Mucosa of stomach (tissue), 1 donor: ENCODE data around the gene MRPL18.
"Not testable (repeated sequence)": the region's sequence is repeated elsewhere in the genome, so short reads cannot be mapped to it uniquely, and the experiment has no call there.

Experiments used
- H3K27me3 ChIP-seq: one replicate; pipeline ENCODE4 v1.7.0; 2013; ENCODE audit warnings: mild to moderate bottlenecking, low read length; ENCODE audit not compliant: control insufficient read depth, insufficient read depth
- H3K36me3 ChIP-seq: one replicate; pipeline ENCODE4 v1.7.0; 2013; ENCODE audit warnings: low read length; ENCODE audit not compliant: control insufficient read depth, insufficient read depth
- H3K4me1 ChIP-seq: one replicate; pipeline ENCODE4 v1.7.0; 2013; ENCODE audit warnings: mild to moderate bottlenecking, low read length; ENCODE audit not compliant: control insufficient read depth, insufficient read depth
- H3K4me3 ChIP-seq: one replicate; pipeline ENCODE4 v1.7.0; 2013; ENCODE audit warnings: low read length
- H3K9ac ChIP-seq: one replicate; pipeline ENCODE4 v1.7.0; 2013; ENCODE audit warnings: mild to moderate bottlenecking, low read length, moderate library complexity
- H3K9me3 ChIP-seq: one replicate; pipeline ENCODE4 v1.7.0; 2013; ENCODE audit warnings: mild to moderate bottlenecking, low read length, moderate library complexity; ENCODE audit not compliant: control insufficient read depth
- donor health status: Pancreatic carcinoma.

The MRPL18 gene

GRCh38 chr6:159807150-159807858 lies 17.0 kb downstream of the MRPL18 start:
- H3K9ac ChIP-seq, result no peak overlapping the region
- no peaks in the 10 kb centered on the region for H3K9me3 ChIP-seq
- H3K4me3 ChIP-seq, result no peak overlapping the region
- H3K4me1 ChIP-seq, result no peaks in the 10 kb centered on the region
- H3K27me3 ChIP-seq, result no peaks in the 10 kb centered on the region
- H3K36me3 ChIP-seq, result no peaks in the 10 kb centered on the region

DNA sequence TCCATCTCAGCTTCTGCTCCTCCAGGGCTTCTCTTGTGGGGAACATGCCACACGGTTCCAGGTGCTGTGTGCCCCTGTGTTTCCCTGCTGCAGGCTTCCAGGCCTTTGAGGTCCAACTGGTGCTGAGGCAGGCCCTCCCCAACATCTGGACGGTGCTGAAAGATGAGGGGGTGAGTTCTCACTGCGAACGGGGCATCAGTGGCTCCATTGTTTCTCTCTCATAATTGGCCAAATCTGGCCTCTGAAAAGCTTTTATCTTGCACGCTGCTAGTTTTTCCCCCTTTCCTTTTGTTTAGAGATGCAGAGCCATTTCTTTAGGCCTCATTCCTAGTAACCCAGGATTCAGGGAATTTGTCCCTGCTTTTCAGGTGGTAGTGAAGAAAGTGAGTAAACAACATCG lies 18.4 kb downstream of the MRPL18 start:
- Histone ChIP-seq H3K36me3 (no peaks in the 10 kb centered on the region), H3K9me3 (no peaks in the 10 kb centered on the region), H3K27me3 (no peaks in the 10 kb centered on the region), H3K4me1 (no peaks in the 10 kb centered on the region), H3K4me3 (no peak overlapping the region), H3K9ac (no peak overlapping the region)

- Histone ChIP-seq H3K9me3 (no peaks in the 10 kb centered on the region), H3K9ac (no peak overlapping the region), H3K4me1 (no peaks in the 10 kb centered on the region), H3K27me3 (no peaks in the 10 kb centered on the region), H3K4me3 (no peak overlapping the region), H3K36me3 (no peaks in the 10 kb centered on the region)
These were observed 18.9 kb downstream of the MRPL18 start for GRCh38 chr6:159809149-159809548.

GRCh38 chr6:159813781-159814180 lies 23.5 kb downstream of the MRPL18 start:
- no peak overlapping the region for H3K9ac ChIP-seq
- no peaks in the 10 kb centered on the region for H3K9me3 ChIP-seq
- H3K36me3 ChIP-seq, result no peaks in the 10 kb centered on the region
- no peak overlapping the region for H3K4me3 ChIP-seq
- no peaks in the 10 kb centered on the region for H3K27me3 ChIP-seq
- H3K4me1 ChIP-seq, result no peaks in the 10 kb centered on the region

DNA sequence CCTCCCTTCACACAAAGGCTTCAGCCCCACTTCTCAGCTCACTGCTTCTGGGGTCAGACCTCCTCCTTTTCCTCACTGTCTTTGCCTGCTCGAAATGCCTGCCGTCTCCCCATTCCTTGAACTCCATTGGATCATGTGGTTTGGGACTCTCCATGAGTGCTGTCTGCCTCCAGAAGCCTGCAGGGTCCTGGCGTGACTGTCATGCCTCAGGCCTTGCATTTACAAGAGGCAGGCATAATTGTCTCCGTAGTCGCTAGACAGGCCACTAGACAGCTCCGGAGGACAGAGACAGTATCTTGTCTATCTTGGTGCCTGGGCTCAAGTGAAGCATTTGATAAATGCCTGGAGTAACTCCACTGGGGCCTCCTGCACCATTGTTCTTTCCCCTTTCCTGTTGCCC lies 25.1 kb downstream of the MRPL18 start:
- H3K4me3 ChIP-seq, result no peak overlapping the region
- H3K9me3 ChIP-seq, result no peaks in the 10 kb centered on the region
- no peak overlapping the region for H3K9ac ChIP-seq
- no peaks in the 10 kb centered on the region for H3K36me3 ChIP-seq
- H3K4me1 ChIP-seq, result no peaks in the 10 kb centered on the region
- no peaks in the 10 kb centered on the region for H3K27me3 ChIP-seq

- H3K9ac ChIP-seq, H3K4me3 ChIP-seq, H3K36me3 ChIP-seq, H3K9me3 ChIP-seq, H3K27me3 ChIP-seq, H3K4me1 ChIP-seq: not testable (repeated sequence)
These were observed 26.5 kb downstream of the MRPL18 start for GRCh38 chr6:159816775-159817174.

- H3K36me3 ChIP-seq, result no peaks in the 10 kb centered on the region
- no peaks in the 10 kb centered on the region for H3K27me3 ChIP-seq
- H3K4me1 ChIP-seq, result no peaks in the 10 kb centered on the region
- no peak overlapping the region for H3K4me3 ChIP-seq
- H3K9me3 ChIP-seq, result no peaks in the 10 kb centered on the region
- no peak overlapping the region for H3K9ac ChIP-seq
These were observed 27.9 kb downstream of the MRPL18 start for GRCh38 chr6:159817951-159818739.

- no peak overlapping the region for H3K4me3 ChIP-seq
- no peaks in the 10 kb centered on the region for H3K9me3 ChIP-seq
- H3K36me3 ChIP-seq, result no peaks in the 10 kb centered on the region
- H3K4me1 ChIP-seq, result no peaks in the 10 kb centered on the region
- H3K27me3 ChIP-seq, result no peaks in the 10 kb centered on the region
- no peak overlapping the region for H3K9ac ChIP-seq
These were observed 28.8 kb downstream of the MRPL18 start for GRCh38 chr6:159819098-159819497.

- Histone ChIP-seq H3K4me3 (no peak overlapping the region), H3K9me3 (no peaks in the 10 kb centered on the region), H3K27me3 (no peaks in the 10 kb centered on the region), H3K36me3 (no peaks in the 10 kb centered on the region), H3K9ac (no peak overlapping the region), H3K4me1 (no peaks in the 10 kb centered on the region)
These were observed 29.8 kb downstream of the MRPL18 start for GRCh38 chr6:159819932-159820640.

DNA sequence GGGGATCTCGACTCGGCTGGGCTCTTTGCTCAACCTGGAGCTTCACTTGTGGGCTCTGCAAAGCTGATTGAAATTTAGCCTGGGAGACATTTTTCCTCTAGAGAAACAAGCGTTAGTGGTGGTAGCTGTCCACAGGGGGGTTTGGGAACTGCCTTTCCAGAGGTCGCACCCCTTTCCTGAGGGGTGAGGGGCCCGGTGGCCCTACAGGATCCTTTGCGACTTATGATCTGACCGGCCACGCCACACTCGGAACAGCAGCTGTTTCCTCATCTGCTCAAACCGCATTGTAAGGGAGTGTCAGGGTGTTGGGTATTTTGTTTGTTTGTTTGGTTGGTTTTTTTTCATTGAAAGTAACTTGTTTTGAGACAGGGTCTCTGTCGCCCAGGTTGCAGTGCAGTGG lies 30.9 kb downstream of the MRPL18 start:
- H3K9ac ChIP-seq, result no peak overlapping the region
- H3K4me1 ChIP-seq, result no peaks in the 10 kb centered on the region
- no peaks in the 10 kb centered on the region for H3K36me3 ChIP-seq
- H3K4me3 ChIP-seq, result no peak overlapping the region
- no peaks in the 10 kb centered on the region for H3K27me3 ChIP-seq
- no peaks in the 10 kb centered on the region for H3K9me3 ChIP-seq

DNA sequence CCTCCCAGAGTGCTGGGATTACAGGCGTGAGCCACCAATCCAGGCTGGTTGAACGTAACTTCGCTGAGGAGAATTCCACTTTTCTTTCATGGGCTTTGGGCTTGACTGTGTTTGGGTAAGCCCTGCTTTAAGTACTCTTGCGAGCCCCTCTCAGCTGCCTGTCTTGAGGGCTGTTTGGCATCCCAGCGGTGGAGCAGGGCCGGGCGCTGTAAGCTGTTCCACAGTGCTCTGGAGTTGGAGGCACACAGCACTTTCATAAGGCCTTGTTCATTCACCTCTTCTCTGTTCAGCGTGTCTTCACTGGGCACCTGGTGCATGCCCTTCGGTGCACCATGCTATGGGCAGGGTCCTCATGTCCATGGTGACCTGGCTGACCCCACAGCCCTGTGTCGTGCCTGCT lies 31.5 kb downstream of the MRPL18 start:
- Histone ChIP-seq H3K27me3 (no peaks in the 10 kb centered on the region), H3K36me3 (no peaks in the 10 kb centered on the region), H3K4me1 (no peaks in the 10 kb centered on the region)

GRCh38 chr6:159823953-159824352 lies 33.7 kb downstream of the MRPL18 start:
- Histone ChIP-seq H3K27me3 (no peaks in the 10 kb centered on the region), H3K9me3 (no peaks in the 10 kb centered on the region), H3K4me1 (no peaks in the 10 kb centered on the region), H3K36me3 (no peaks in the 10 kb centered on the region), H3K4me3 (no peak overlapping the region), H3K9ac (no peak overlapping the region)

More for the DNA sequence above, 31.5 kb downstream of the MRPL18 start:
- Histone ChIP-seq H3K9ac (no peak overlapping the region), H3K9me3 (no peaks in the 10 kb centered on the region), H3K4me3 (no peak overlapping the region)
